ENCODE results near the gene CACNA1B. TPM values are rescaled to one million over a fixed set of nuclear protein-coding genes. Genes with fewer than 3 reads are reported as not detected.

The CACNA1B gene
- total RNA-seq, 1 experiment from 2014 or later: 1.7 TPM

GRCh38 chr9:138013273-138013672 lies 135.7 kb downstream of the CACNA1B start:
- no peak for ATAC-seq
- H2AFZ ChIP-seq (ENCODE audit: low read depth, low read length, poor library complexity, severe bottlenecking): no peak overlapping the region
- no peaks in the 10 kb centered on the region for H3K4me1 ChIP-seq (ENCODE audit: control insufficient read depth in 1 of 2, insufficient read depth in 2 of 2, low read length in 2 of 2)
- no peak for DNase-seq (ENCODE audit: low read depth, low spot score)
- no peak overlapping the region for H3K27ac ChIP-seq (ENCODE audit: low read depth, low read length)
- no peaks in the 10 kb centered on the region for H3K9me2 ChIP-seq (ENCODE audit: insufficient read depth)
- H3K9me3 ChIP-seq (ENCODE audit: control insufficient read depth in 1 of 2, insufficient read depth in 1 of 2, low read depth in 1 of 2, low read length in 2 of 2): no peaks in the 10 kb centered on the region
- no peaks in the 10 kb centered on the region for H4K20me1 ChIP-seq (ENCODE audit: insufficient read depth)
- no peaks in the 10 kb centered on the region; the same call in 1 of the 2 replicates for H3K27me3 ChIP-seq (ENCODE audit: insufficient read depth, low read length)
- no peak overlapping the region for H3K9ac ChIP-seq (ENCODE audit: low read length)
- CTCF ChIA-PET: no interaction called here
- RAD21 ChIA-PET (ENCODE audit: low non-redundant PET in 1 of 2, low total read pairs in 2 of 2, uncharacterized antibody in 2 of 2, unreplicated experiment in 2 of 2): no interaction called here
- TF ChIP-seq FOSL1 (IDR thresholded peaks at IDR 0.05; ENCODE audit: low read depth) (no peak), MAX (IDR thresholded peaks at IDR 0.05) (no peak), ZBTB33 (IDR thresholded peaks at IDR 0.05; ENCODE audit: extremely low read depth, insufficient replicate concordance, low read length) (no peak), ZNF274 (IDR thresholded peaks at IDR 0.05; ENCODE audit: low read depth, low read length) (no peak), CBX3 (IDR thresholded peaks at IDR 0.05; ENCODE audit: low read depth) (no peak), CEBPB (IDR thresholded peaks at IDR 0.05; ENCODE audit: low read depth) (no peak), EGR1 (IDR thresholded peaks at IDR 0.05; ENCODE audit: low read depth) (no peak), SRF (IDR thresholded peaks at IDR 0.05; ENCODE audit: low read depth) (no peak)
- H3K36me3 ChIP-seq (ENCODE audit: control insufficient read depth in 1 of 2, insufficient read depth in 2 of 2, low read length in 2 of 2): no peaks in the 10 kb centered on the region
- H3K4me3 ChIP-seq (replicated peaks in 1 of 2; ENCODE audit: low read depth in 1 of 2, low read length in 2 of 2): no peak overlapping the region
- POLR2A ChIA-PET: no interaction called here
- no peak overlapping the region for H3K4me2 ChIP-seq (ENCODE audit: low read length)
- H3K79me2 ChIP-seq (ENCODE audit: insufficient read depth, low read length): no peaks in the 10 kb centered on the region
- intact Hi-C loops (cut with micrococcal nuclease): no loop called here
- BruUV-seq (replicated peaks): no TSS peak
